ENCODE measurements around the gene GRP. TPM values are rescaled to one million over a fixed set of nuclear protein-coding genes. Genes with fewer than 3 reads are reported as not detected.

GRP gene
- total and polyA plus RNA-seq, 2 of the 4 experiments (the other 2 are of a cell fraction): not detected

GRCh38 chr18:59264651-59265245 lies 44.8 kb downstream of the GRP start:
- in situ Hi-C loops (cut with MboI; ENCODE audit: low sequenced_read_pairs) (no loop called here), dilution Hi-C loops (cut with HindIII; ENCODE audit: low sequenced_read_pairs, unreplicated experiment) (no loop called here), intact Hi-C loops (cut with micrococcal nuclease) (no loop called here)
- POLR2A ChIA-PET (ENCODE audit: unreplicated experiment): no interaction called here
- H2BK15ac ChIP-seq (ENCODE audit: low read depth, low read length): no peak overlapping the region
- no peaks in the 10 kb centered on the region; the same call in 1 of the 2 replicates for H4K20me1 ChIP-seq (ENCODE audit: insufficient read depth, low read length)
- DNase-seq (no peak), ATAC-seq (ENCODE audit: low read depth) (no peak)
- no TSS peak for BruUV-seq (replicated peaks)
- H2AK5ac ChIP-seq (ENCODE audit: low read depth, low read length): no peak overlapping the region
- H3K4me3 ChIP-seq (ENCODE audit: insufficient read depth, low read depth, low read length): no peak overlapping the region
- no peak overlapping the region for H3K14ac ChIP-seq (replicated peaks; ENCODE audit: low read depth, low read length)
- no peaks in the 10 kb centered on the region for H3K4me1 ChIP-seq (ENCODE audit: control insufficient read depth, insufficient read depth, low read length)
- no peak for TF ChIP-seq SMC3 (IDR thresholded peaks at IDR 0.05; ENCODE audit: low read depth, low read length)
- TF ChIP-seq RFX5 (IDR thresholded peaks at IDR 0.05; ENCODE audit: low read depth, low read length): no peak
- TF ChIP-seq CHD1 (IDR thresholded peaks at IDR 0.05; ENCODE audit: low read depth, low read length): no peak
- no peak for TF ChIP-seq NFE2L2 (IDR thresholded peaks at IDR 0.05; ENCODE audit: low read depth, low read length)
- TF ChIP-seq BHLHE40 (IDR thresholded peaks at IDR 0.05; ENCODE audit: low read depth, low read length): no peak
- no peak for TF ChIP-seq RCOR1 (IDR thresholded peaks at IDR 0.05; ENCODE audit: insufficient replicate concordance, low read length)
- TF ChIP-seq FOS (IDR thresholded peaks at IDR 0.05; ENCODE audit: low read depth, low read length): no peak
- no peak for TF ChIP-seq CEBPB (IDR thresholded peaks at IDR 0.05; ENCODE audit: low read depth, low read length)
- TF ChIP-seq POLR2A (IDR thresholded peaks at IDR 0.05; ENCODE audit: low read depth, low read length): no peak
- TF ChIP-seq, protein P1, sequence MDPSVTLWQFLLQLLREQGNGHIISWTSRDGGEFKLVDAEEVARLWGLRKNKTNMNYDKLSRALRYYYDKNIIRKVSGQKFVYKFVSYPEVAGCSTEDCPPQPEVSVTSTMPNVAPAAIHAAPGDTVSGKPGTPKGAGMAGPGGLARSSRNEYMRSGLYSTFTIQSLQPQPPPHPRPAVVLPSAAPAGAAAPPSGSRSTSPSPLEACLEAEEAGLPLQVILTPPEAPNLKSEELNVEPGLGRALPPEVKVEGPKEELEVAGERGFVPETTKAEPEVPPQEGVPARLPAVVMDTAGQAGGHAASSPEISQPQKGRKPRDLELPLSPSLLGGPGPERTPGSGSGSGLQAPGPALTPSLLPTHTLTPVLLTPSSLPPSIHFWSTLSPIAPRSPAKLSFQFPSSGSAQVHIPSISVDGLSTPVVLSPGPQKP (IDR thresholded peaks at IDR 0.05; ENCODE audit: borderline replicate concordance, low read depth, low read length): no peak
- TF ChIP-seq, protein P2, sequence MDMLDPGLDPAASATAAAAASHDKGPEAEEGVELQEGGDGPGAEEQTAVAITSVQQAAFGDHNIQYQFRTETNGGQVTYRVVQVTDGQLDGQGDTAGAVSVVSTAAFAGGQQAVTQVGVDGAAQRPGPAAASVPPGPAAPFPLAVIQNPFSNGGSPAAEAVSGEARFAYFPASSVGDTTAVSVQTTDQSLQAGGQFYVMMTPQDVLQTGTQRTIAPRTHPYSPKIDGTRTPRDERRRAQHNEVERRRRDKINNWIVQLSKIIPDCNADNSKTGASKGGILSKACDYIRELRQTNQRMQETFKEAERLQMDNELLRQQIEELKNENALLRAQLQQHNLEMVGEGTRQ (IDR thresholded peaks at IDR 0.05; ENCODE audit: low read depth, low read length): no peak
- TF ChIP-seq MAZ (IDR thresholded peaks at IDR 0.05; ENCODE audit: borderline replicate concordance, low read depth, low read length): no peak
- TF ChIP-seq RAD21 (IDR thresholded peaks at IDR 0.05; ENCODE audit: low read length): no peak
- TF ChIP-seq, protein P3, sequence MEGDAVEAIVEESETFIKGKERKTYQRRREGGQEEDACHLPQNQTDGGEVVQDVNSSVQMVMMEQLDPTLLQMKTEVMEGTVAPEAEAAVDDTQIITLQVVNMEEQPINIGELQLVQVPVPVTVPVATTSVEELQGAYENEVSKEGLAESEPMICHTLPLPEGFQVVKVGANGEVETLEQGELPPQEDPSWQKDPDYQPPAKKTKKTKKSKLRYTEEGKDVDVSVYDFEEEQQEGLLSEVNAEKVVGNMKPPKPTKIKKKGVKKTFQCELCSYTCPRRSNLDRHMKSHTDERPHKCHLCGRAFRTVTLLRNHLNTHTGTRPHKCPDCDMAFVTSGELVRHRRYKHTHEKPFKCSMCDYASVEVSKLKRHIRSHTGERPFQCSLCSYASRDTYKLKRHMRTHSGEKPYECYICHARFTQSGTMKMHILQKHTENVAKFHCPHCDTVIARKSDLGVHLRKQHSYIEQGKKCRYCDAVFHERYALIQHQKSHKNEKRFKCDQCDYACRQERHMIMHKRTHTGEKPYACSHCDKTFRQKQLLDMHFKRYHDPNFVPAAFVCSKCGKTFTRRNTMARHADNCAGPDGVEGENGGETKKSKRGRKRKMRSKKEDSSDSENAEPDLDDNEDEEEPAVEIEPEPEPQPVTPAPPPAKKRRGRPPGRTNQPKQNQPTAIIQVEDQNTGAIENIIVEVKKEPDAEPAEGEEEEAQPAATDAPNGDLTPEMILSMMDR (conservative IDR thresholded peaks at IDR 0.05; ENCODE audit: low read depth, low read length): no peak
- no peak overlapping the region for H3K18ac ChIP-seq (ENCODE audit: low read depth, low read length)
- H2BK120ac ChIP-seq (ENCODE audit: low read depth, low read length): no peak overlapping the region
- H2BK5ac ChIP-seq (ENCODE audit: low read depth, low read length, poor library complexity, severe bottlenecking): no peak overlapping the region
- H4K91ac ChIP-seq (ENCODE audit: insufficient read depth, low read depth, low read length): no peak overlapping the region
- H2AK9ac ChIP-seq (replicated peaks; ENCODE audit: low read depth, low read length, poor library complexity): no peak overlapping the region
- peak overlapping the region; percentile 2 for H2AFZ ChIP-seq (replicated peaks; ENCODE audit: low read length, poor library complexity)
- WGBS, 2 experiments (ENCODE audit: extremely low coverage in 2 of 2, insufficient read length in 1 of 2): 6% methylated on average over 13 of the region's 41 CpGs; no CpG with 5 or more reads in 1 of the 2 experiments
- no peak overlapping the region for H4K5ac ChIP-seq (ENCODE audit: low read depth, low read length)
- no peak overlapping the region for H3K9ac ChIP-seq (ENCODE audit: low read depth, low read length)
- peaks cover 15% of the 10 kb centered on the region; the same call in 1 of the 2 replicates for H3K9me3 ChIP-seq (ENCODE audit: control insufficient read depth, insufficient read depth, low read length)
- no peak overlapping the region for H4K8ac ChIP-seq (ENCODE audit: low read depth in 2 of 2, low read length in 2 of 2)
- CTCF ChIA-PET: interaction anchor here (1.5 kb wide), 1 partner anchor 16 kb away, joined by 5 read pairs; no protein-coding TSS in a partner anchor
- H3K79me1 ChIP-seq (ENCODE audit: low read depth in 1 of 2, low read length in 2 of 2): no peaks in the 10 kb centered on the region
- no peak overlapping the region for H3K4ac ChIP-seq (ENCODE audit: low read depth, low read length)
- no peak overlapping the region for H3K4me2 ChIP-seq (ENCODE audit: low read depth, low read length)
- H3K27me3 ChIP-seq (ENCODE audit: control insufficient read depth, insufficient read depth, low read length): peaks cover 69% of the 10 kb centered on the region
- H3K56ac ChIP-seq (ENCODE audit: extremely low read depth, insufficient read depth, low read length): no peak overlapping the region
- H3K23ac ChIP-seq (ENCODE audit: low read depth, low read length): no peak overlapping the region
- no peaks in the 10 kb centered on the region for H3K36me3 ChIP-seq (ENCODE audit: control insufficient read depth, insufficient read depth, low read length)
- H2BK20ac ChIP-seq (ENCODE audit: low read depth, low read length): no peak overlapping the region
- H3K27ac ChIP-seq (ENCODE audit: insufficient read depth, low read length): no peak overlapping the region
- no peaks in the 10 kb centered on the region for H3K9me1 ChIP-seq (ENCODE audit: insufficient read depth, low read length)
